HL-60/S4 (cell line): Measurements from ENCODE around the gene MAP1LC3B.

Experiments
- in situ Hi-C: fragments of 300-500 bp; cut with MboI; formaldehyde crosslinking; loops from 2 replicates; pipeline ENCODE4 v1.14.3; 2022; ENCODE audit warnings: low sequenced_read_pairs

The MAP1LC3B gene

DNA sequence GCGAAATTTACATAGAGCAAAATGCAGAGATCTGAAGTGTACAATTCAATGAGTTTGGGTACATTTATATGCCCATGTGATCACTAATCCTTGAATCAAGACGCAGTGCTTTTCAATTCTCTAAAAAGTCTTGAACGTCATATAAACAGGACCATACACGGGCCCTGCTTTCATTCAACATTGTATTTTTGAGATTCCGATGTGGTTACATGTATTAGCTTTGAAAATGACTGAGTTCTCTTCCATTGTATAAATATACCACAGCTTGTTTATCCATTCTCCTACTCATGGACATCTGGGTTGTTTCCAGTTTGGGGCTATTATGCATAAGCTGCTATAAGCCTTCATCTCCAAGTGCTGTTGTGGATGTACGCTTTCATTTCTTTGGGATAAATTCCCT is 55.2 kb downstream of the MAP1LC3B start:
- in situ Hi-C loops = no loop called here

DNA sequence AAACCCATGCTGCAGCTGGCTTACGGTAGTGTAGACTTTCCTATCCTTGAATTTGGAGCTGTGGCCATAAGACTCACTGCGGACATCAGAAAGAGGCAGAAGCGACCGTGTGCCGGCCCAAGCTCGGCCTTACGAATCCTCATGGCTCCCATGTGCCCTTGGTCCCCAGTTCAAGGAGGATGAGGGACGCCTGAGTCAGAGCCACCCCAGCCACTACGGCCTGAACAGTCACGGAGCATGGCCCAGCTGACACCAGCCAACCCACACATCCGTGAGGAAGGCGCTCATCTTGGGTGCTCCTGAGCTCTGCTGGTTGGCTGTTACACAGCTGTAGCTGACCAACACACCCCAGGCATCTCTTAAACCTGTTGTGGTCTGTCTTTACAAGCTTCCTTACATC is 56.7 kb downstream of the MAP1LC3B start:
- in situ Hi-C loops = no loop called here

DNA sequence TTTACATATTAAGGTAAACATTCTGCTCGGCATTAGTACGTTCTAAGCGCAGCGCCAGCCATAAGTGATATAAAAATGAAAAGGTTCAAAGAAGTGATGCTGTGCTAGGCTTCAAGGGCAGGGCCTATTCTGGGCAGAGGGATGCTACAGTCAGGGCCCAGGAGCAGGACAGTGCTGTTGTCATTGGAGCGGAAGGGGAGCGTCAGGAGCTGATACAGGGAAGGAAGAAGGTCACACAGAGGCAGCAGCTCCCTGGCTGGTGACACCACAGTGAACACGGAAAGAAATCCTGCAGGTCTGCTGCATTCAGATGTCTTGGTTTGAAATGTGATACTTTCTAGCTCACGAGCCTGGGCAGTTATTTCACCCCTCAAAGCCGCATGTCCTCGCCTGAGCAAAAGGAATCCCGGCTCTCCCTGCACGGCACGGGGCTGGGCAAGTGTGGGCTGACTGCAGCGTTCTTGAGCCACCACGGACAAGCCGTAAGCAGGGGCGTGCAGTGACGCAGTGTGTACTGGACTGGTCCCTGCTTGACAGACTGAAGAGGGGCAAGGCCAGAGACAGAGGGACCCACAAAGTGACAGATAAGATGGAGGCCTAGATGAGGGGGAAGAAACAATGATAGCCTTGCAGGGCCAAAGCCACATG is 59.6 kb downstream of the MAP1LC3B start:
- in situ Hi-C loops = no loop called here

DNA sequence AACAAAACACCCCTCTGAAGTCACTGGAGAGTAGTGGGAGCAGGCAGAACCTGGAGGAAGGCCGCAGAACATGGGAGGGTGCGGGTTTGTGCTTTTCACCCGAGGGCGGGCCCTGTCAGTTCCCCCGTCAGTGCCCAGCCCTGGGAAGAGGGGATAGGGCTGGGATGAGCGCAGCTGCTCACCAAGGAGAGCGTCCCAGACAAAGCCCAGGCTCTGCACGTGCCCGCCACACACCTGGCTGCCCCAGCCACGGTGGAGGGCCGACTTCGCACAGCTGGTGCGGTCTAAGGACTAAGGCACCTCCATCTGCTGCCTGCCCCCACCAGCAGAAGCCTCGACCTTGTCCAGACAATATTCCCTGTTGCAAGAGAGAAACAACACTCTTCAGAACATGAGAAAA is 61.2 kb downstream of the MAP1LC3B start:
- in situ Hi-C loops = no loop called here
